ENCODE results near the gene NXN.

GRCh38 chr17:980406-981291 lies 1.1 kb upstream of the NXN start:
- TF ChIP-seq CTCF (IDR thresholded peaks at IDR 0.05) (peak; percentile 66 to 72 (median 69)), POLR2A (IDR thresholded peaks at IDR 0.05) (no peak)
